ENCODE results near the gene SLC44A5.
"Not testable (repeated sequence)": the region's sequence is repeated elsewhere in the genome, so short reads cannot be mapped to it uniquely, and the experiment has no call there.

The SLC44A5 gene

DNA sequence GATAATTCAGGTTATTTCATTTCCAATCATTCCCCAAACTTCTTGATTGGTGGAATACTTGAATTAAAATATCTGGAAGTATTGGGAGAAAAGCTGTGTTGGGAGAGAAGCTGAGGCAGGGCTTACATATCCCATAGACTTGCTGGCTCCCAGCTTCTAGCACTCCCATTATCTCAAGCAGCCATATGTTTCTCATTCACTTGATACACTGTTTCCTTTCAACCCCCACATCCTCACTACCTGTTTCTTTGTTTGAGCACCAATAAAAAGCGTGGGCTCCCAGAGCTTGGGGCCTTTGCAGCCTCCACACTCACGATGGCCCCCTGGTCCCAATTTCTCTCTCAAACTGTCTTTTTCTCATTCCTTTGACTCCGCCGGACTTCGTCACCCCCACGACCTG, 256.6 kb downstream of the SLC44A5 start:
- DNase-seq, result not testable (repeated sequence)

DNA sequence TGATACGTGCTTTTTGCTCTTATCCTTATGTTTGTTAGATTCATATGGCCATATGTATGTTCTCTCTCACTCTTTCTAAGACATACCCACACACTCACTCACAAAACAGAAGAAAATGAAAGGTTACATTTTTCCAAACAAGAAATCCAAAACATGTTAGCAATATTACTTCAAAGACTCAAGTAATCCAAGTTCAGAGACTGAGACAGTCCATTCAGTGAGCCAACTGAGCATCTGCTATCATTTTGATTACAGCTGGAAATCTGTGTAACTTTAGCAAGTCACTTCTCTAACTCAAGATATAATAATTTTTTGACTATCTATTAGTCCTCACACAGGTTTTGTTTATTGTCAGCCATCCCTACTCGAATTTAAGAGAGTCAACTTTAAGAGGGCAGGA, 257.9 kb downstream of the SLC44A5 start:
- DNase-seq, result no peak

DNA sequence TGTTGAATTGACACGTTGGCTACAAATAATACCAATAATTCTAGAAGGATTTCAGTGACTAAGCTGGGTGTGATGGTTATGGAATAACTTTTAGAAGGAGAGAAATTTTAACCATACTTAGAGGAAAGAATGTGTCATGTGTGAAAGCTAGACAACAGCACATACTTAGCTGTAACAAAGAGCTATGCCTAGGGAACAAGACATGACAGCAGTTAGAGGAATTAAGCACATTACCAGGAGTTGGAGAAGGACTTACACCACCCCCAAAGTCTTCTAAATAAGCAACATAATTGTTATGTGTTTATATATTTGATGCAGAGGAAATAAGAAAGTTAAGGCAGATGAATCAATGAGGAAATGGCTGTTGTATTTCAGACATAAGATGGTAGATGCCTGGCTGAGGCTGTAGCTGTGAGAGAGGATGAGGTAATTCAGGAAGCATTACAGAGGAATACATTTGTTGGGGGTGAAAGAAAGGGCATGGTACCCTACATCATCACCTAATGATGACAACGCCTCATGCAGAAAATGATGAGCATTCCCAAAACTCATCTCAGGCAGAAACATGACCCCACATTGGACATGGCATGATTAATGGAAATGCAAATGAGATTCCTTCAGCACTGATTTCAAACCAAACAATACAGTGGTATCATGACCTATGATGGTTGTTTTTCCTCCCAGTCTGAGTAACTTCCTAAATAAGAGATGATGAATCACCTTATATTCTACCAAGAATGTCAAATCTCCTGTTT, 265.2 kb downstream of the SLC44A5 start:
- DNase-seq, result no peak

DNA sequence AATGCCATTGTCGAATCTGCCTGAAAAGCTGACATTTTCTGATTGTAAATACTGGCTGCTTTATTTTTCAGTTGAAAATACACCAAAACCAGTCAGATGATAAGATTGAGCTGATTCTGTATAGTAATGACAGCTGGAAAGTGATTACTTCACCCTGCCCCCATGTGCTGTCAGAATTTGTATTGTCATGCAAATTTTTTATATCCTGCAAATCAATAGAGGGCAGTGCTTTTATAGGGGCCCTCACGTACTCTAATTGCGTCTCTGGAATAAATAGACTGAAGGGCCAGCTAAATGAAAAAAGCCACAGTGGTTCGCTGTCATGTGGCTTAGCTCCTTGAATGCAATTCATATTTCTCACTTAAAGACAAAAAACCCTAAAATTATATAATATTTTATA, 268.1 kb downstream of the SLC44A5 start:
- DNase-seq, result peak; percentile 26

DNA sequence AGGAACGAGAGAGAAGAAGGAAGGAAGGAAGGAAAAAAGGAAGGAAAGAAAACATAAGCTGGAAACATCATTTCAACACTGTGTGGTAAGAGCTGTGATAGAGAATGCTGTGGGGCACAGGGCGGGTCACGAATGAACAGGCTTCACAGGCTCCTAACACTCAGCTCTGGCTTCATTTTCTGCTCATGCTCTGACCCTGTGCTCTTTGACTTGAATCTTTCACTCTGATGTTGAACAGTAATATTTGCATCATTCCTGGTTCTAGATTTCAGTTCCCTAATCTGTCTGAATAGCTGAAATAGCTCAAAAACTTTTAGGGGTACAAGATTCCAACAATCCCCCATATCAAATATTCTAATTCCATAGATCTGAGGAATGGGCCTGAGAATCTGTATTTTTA, 269.4 kb downstream of the SLC44A5 start:
- DNase-seq, result no peak

DNA sequence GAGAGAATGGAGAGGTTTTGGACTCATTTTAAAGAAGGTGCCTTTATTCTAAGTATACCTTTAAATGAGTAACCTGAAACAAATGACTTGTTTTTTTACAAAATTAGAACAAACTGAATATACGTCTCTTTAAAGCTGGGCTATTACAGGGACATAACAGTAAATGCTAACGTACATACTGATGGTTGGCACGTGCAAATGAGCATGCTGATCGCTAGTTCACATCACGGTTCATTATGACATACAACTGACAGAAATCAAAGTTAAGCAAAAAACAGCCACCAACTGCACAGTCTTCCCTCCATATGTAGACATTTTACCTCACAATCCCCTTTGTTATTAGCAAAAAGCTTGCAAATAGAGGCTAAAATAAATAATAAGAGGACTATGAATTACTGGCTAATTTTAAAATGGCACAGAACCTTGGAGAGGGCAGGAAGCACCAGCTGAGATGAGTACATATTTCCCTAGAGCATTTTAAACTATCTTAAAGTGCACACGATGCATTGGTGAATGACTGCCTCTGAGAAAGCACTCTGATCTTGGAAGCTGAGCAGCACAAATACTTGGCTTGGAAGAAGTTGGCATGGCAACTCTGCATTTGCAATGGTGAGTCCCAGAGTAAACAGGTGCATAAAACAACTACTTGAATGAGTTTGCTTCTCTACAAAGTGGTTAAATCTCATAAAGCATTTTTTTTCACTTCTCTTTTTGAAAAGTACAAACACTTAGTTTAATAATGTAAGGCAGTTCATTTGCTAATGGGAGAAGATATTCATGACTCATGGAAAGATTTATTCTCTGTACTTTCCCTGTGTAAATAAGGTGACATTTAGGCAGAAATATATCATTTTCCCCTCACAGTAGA, 272.1 kb downstream of the SLC44A5 start:
- peak; percentile 54 for DNase-seq

DNA sequence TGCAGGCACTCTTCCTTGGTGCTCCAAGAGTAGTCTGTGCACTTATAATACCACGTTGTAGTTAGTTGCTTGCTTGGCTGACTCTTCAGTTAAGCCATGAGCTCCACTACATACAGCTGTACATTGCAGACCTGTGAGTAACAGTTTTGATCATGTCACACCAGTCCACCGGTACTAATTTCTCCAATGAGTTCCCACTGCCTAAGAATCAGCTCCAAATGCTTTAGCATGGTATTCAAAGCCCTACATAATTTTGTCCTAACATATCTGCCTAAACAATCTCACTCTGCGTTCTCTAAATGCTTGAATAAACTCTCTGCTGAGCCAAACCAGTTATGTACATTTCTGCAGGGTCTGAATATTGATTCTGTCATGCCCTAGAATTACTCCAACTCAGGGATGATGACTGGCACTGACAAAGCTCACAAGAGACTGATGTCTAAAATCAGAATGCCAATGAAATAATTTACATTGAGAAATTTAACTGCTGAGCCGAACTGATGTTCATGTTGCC, 276.0 kb downstream of the SLC44A5 start:
- DNase-seq, result no peak

DNA sequence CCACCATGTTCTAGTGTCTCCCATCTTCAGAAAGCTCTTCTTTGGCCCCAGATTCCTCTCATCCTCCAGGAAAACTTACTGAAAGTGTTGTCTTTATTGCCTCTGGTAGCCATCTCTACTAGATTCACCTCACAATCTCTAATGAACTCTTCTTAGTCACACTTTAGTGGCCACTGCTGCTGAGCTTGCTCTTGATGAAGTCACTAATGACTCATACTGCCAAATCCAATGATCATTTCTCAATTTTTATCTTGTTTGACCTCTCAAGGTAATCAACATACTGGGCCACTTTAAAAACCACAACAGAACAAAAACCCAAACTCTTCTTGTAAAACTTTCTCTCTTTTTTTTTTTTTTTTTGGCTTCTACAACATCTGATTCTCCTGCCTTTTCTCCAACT, 280.3 kb downstream of the SLC44A5 start:
- DNase-seq, result no peak

DNA sequence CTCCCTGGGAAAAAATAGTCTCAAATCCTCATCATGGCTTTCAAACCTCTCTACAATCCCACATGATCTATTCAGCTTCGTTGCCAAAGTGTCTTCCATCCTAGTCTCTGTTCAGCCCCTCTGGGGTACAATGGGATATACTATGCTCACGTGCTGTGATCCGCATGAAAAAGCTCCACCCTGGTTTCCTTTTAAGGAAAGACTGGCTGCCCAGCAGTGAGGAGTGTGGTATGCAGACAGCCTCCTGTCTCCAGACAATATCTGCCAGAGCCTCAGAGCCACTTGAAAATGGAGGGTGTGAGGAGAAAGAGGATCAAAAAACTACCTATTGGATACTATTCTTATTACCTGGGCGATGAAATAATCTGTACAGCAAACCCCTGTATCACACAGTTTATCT, 282.2 kb downstream of the SLC44A5 start:
- DNase-seq, result no peak

DNA sequence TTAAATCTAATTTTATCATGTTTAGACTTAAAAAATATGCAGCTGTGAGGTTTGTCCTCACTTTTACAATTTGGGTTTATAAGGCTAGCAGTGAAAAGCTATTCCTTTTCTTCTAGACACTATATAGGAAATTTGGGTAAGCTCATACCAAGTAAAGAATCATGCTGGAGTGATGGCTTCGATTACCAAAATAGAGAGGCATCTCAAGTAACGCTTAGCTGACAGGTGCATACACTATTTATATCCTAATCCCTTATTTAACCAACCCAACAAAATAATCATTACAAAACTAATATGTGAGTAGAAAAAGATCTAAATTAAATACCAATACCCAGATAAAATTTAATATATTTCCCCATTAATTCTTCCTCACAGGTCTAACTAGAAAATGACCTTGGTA, 283.5 kb downstream of the SLC44A5 start:
- DNase-seq, result no peak

DNA sequence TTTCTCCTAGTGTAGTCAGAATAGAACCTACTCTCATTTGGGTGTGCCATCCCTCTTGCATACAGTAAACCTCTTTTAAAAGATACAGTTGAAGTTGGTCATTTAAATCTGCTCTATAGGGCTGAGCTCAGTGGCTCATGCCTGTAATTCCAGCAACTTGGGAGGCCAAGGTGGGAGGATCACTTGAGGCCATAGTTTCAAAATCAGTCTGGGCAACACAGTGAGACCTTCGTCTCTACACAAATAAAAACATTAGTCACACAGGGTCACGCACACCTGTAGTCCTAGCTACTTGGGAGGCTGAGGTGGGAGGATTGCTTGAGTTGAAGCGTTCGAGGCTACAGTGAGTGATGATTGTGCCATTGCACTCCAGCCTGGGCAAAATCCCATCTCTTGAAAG, 292.9 kb downstream of the SLC44A5 start:
- DNase-seq, result no peak

DNA sequence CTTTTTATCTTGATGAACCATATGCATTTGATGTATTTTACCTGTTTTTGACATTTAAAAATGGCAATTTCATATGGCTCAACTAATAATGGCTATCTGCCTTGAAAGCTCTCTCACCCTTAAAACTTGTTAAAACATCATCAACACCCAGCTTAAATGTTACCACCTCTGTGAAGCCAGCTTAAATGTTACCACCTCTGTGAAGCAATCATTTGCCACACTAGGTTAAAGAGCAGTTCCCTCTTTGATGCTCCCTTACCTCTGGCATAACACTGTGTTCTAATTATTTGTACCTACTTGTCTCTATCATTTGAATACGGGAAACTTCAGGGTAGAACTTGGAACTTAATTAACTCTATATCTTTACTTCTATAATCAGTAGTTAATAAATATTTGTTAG, 294.7 kb downstream of the SLC44A5 start:
- no peak for DNase-seq

DNA sequence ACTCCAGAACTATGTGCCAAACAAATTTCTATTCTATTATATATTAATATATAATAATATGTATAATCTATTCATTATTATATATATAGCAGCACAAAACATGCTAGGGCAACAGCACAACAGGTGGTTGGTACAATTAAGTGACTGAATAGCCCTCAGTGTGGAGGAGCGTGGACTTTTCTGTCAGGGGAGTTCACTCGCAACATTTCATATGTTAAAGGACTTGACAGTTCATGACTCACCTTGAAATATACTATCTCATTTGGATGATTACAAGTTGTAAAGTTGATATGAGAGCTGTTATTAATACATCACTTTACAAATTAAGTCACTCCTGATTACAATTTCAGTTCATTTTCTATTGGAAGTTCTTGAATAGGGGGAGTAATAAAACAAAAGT, 298.3 kb downstream of the SLC44A5 start:
- no peak for DNase-seq

DNA sequence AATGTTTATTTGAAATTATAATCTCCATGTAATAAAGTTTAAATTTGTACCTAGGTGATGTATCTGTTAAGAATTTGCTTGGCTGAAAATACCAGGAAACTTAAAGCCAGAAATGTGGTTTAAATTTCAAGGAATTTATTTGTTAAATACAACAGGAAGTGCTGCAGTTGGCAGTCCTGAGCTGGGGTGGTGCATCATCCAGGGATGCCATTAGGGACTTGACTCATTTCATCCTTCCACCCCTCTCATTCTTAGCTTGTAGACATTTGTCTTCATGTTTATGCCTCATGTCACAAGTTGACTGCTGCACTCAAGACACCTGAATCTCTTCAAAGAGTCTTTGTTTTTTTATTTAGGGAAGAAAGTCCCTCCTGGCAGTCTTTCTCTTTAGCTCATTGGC, 300.8 kb downstream of the SLC44A5 start:
- no peak for DNase-seq

DNA sequence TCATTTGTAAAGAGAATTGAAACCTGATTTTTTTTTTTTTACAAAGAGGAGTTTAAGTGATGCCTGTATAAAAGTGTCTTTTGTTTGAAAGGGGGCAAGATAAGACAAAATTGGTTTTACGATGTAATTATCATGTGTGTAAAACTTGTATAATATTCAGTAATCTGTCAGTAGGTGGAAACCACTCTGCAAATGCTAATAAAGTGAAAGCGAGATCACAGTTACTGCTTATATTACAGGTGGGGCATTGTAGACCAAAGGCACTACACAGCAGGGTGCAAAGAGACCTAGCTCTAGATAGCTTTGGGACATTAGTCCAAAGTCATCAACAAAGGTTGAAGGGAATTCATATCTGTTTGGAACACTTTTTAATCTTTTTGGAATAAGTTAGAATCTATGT, 302.5 kb downstream of the SLC44A5 start:
- no peak for DNase-seq

DNA sequence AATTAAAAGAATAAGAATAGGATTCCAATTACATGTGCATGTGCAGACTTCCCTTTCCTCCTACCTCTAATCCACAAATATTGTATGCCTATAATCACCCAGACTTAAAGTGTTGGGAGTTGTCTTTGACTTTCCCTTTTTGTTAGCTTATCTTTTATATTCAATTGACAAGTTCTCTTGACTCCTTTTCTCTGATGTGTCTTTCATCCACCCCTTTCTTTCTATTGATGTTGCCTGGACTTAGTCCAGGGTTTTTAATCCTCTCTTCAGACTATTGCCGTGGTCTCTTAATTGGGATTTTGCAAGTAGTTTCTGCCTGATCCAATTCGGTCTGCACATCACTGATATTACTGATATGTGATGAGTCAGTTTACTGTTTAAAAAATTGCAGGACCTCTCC, 305.9 kb downstream of the SLC44A5 start:
- DNase-seq, result no peak

DNA sequence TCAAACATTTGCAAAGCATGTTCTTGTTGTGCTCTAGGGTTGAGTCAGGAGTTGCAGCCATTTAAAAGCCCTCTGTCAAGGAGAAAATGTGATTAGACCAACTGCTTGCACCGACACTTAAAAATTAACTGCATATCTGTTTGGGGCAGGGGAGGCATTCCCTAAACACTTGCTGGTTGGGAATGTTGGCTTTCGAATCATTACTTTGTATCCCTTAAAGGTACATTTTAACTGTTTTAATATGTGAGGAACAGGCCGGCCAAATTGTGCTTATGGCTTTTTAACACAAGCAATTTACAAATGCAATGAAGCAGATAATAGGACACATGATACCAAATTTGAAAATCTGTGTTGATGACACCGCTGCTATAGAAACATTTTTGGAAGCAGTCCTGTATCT, 317.6 kb downstream of the SLC44A5 start:
- no peak for DNase-seq

DNA sequence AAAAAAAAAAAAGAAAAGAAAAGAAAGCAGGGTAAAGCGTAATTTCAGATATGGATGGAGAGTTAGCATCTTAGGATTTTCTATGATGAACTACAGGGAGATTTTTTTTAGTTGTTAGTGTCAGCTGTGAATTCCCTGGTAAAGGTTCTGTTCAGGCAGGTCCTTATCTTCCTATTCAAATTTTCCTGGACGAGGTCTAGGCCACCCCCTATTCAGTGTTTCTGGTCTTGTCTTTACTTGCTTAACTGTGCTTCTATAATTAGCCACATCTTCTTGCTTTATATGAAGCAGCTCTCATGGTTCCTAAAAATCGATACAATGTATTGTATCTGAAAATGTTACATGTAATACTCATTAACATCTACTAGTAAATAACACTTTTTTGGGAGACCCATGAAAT, 318.9 kb downstream of the SLC44A5 start:
- no peak for DNase-seq

DNA sequence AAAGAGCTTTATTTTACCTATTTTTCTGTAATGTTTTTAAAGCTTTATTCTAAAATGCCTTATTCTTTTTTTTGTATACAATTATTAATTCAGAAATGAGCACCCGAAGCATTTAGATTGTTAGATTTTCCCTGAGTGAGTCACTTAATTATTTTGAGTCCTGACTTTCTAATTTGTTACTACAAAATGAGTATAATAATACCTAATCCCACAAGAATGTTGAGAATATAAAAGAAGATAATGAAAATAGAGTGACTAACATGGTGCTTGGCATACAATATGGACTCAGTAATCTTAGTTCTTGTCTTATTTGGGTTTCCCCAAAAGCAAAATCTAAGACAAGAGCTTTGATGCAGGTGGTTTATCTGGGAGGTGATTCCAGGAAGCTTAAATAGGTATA, 334.5 kb downstream of the SLC44A5 start:
- no peak for DNase-seq

DNA sequence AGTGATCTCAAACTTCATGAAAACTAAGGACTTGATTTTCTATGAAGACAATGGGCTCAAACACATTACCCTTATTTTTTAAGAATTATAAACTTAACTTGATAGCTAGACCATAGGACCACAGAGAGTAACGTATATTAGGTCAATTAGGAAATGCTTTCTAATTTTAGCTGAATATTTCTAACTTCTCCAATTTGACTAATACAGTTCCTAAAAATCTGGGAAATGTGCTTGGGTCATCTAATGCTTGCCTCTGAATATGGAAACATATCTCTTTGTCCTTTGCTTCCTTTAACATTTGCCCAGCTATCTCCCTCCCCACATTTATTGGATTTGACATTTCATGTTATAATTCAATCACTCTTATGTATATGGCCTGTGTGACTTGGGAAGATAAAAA, 335.3 kb downstream of the SLC44A5 start:
- no peak for DNase-seq

DNA sequence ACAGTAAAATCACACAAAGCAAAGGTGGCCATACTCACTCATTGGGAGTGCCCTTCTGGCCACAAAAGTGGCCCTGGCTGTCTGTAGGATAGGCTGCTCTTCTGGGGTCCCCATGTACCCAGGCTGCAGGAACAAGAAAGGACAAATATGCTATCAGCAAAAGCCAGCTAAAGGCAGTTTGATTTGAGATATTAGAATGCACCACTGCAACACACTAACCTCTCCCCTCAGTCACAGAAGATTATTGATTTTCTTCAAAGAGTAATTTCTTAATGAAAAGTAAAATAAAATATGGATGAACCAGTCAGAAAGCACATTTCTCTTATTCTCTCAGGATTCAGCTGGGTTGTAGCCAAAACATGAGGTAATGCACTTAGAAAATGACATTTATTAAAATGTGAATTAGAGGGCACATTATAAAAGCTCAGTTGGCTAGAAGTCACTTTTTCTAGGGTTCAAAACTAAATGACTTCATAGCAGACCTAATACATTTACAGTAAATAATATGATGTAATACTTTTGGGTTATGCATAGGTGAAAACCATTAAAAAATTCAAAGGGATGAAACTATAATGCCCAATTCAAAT, 335.9 kb downstream of the SLC44A5 start:
- no peak for DNase-seq

DNA sequence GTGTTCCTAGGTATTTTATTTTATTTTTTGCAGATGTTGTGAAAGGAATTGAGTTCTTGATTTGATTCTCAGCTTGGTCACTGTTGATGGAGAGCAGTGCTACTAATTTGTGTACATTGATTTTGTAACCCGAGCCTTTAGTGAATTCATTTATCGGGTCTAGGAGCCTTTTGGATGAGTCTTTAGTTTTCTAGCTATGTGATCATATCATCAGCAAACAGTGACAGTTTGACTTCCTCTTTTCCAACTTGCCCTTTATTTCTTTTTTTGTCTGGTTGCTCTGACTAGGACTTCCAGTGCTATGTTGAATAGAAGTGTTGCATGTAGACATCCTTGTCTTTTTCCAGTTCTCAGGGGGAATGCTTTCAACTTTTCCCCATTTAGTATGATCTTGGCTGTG, 337.8 kb downstream of the SLC44A5 start:
- DNase-seq, result no peak

DNA sequence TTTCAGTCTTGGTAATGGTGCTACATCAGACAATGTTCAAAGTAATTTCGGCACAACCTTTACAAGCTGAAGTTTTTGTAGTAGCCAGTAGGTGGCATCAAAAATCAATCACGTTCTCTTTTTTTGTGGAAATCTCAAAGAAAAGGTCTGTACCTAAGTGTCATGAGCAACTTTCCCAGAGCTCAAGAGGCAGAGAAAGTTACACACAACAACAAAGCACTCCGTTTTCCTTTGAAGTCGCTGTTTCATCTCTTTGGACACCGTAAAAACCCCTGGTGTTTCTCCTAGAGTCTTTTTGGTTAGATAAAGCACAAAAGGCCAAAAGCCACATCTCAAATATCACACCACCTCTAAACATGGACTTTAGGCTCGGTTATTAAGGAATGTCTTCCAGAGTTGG, 345.1 kb downstream of the SLC44A5 start:
- peak; percentile 17 for DNase-seq

DNA sequence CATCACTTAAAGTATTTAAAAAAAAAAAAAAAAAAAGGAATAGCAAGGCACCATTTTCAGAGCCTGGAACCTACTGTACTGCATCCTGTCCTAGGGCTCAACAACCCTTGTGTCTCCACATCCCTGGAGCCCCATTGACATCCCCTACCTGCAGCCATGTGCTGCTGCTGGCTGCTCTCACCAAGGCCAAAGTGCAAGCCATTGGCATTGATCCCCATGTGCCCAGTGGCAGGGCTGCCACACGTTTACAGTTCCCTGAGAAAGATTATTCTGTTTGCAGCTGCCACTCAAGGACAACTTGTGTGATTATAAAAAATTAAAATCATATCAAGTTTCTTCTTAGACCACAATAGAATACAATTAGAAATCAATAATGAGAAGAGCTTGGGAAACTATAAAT, 346.8 kb downstream of the SLC44A5 start:
- DNase-seq, result no peak
